ENCODE measurements around the gene SYNCRIP.

GRCh38 chr6:85641522-85641896, 1.2 kb downstream of the SYNCRIP start:
- TF ChIP-seq CTCF (CRISPR knock-in tag; IDR thresholded peaks at IDR 0.05) (no peak), POLR2AphosphoS5 (IDR thresholded peaks at IDR 0.05; ENCODE audit: low read depth, low read length) (no peak), FOXP1 (IDR thresholded peaks at IDR 0.05) (no peak), FOXP1 (CRISPR knock-in tag; IDR thresholded peaks at IDR 0.05) (no peak), HDAC6 (IDR thresholded peaks at IDR 0.05; ENCODE audit: low read depth, low read length) (no peak), KLF11 (CRISPR knock-in tag; IDR thresholded peaks at IDR 0.05) (no peak), TAF1 (CRISPR knock-in tag; IDR thresholded peaks at IDR 0.05) (no peak), CREM (IDR thresholded peaks at IDR 0.05) (no peak), CREM (CRISPR knock-in tag; IDR thresholded peaks at IDR 0.05) (no peak), SALL2 (CRISPR knock-in tag; IDR thresholded peaks at IDR 0.05) (no peak), U2AF1 (optimal IDR thresholded peaks at IDR 0.05; ENCODE audit: low read depth, low read length) (no peak), SNAPC5 (CRISPR knock-in tag; IDR thresholded peaks at IDR 0.05; ENCODE audit: borderline replicate concordance) (no peak), MAZ (IDR thresholded peaks at IDR 0.05; ENCODE audit: borderline replicate concordance, low read depth, low read length) (no peak), MAZ (CRISPR knock-in tag; IDR thresholded peaks at IDR 0.05; ENCODE audit: low read depth) (no peak), JUN (CRISPR knock-in tag; IDR thresholded peaks at IDR 0.05) (no peak), BCL3 (CRISPR knock-in tag; IDR thresholded peaks at IDR 0.05) (no peak)

All from HepG2 (cell line).